NCI-H526 treated with DMSO at 0.1 percent for 48 hours (cell line): ENCODE results near the gene STX16.

Source experiments
- DNase-seq: peaks from one replicate; lab custom pipeline; 2025; lab: John Stamatoyannopoulos, UW

Gene STX16

DNA sequence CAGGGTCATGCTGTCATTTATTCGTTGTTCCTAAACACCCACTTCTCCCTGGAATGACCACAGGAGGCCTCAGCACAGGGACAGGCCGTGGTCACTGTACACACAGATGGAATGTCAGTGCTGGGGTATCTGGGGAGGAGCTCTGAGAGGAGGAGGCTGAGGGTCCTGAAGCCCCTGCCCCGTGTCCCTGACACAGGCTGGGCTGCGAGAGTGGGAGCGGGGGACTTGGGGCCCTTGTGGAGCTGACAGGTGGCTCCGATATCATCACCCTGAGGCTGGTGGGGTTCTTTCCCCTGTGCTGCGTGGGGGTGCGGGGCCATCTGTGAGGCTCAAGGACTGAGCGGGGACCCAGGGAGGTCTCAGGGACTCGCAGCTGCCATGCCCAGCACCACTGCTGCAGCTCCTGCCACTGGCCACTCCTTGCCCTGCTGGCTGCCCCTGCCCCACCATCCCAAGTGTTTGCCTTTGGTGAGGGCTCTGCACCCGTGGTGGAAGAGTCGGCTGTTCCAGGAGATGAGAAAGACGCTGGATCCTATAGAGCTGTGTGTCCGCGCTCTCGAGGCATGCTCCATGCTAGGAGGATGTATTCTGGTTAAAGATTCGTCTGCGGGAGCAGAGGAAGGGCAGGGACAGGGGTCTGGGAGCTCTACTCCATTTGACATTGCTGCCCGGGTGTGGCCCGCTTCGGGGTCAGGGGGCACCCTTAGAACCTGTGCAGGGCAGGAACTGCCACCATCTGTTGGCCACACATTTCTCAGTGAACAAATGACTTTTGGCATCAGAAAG is 60.4 kb downstream of the STX16 start:
- no peak for DNase-seq

DNA sequence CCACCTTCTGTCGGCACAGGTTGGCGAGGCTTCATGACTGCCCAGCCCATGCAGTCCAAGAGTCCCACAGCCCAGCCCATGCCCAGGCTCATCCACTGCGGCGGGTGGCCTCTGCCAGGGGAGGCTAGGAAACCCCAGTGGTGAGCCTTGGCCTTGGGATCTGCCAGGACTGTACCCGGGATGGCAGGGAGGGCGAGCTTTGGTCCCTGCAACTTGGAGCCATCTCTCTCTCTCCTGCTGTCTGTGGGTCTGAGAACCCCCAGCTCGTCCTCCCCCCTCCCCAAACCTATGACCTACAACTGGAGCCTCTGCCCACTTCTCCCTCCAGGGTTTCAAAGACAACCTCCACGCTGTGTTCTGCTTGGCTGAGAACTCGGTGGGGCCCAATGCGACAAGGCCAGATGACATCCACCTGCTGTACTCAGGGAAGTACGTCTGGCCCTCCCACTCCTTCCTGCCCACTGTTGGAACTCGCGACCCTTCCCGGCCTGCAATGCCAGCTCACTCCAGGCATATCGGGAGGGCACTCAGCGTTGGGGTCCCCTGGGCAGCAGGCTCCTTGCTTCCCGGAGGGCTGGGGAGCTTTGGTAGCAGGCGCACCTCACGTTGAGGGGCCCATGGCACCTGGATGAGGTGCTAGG is 61.2 kb downstream of the STX16 start:
- DNase-seq: no peak

DNA sequence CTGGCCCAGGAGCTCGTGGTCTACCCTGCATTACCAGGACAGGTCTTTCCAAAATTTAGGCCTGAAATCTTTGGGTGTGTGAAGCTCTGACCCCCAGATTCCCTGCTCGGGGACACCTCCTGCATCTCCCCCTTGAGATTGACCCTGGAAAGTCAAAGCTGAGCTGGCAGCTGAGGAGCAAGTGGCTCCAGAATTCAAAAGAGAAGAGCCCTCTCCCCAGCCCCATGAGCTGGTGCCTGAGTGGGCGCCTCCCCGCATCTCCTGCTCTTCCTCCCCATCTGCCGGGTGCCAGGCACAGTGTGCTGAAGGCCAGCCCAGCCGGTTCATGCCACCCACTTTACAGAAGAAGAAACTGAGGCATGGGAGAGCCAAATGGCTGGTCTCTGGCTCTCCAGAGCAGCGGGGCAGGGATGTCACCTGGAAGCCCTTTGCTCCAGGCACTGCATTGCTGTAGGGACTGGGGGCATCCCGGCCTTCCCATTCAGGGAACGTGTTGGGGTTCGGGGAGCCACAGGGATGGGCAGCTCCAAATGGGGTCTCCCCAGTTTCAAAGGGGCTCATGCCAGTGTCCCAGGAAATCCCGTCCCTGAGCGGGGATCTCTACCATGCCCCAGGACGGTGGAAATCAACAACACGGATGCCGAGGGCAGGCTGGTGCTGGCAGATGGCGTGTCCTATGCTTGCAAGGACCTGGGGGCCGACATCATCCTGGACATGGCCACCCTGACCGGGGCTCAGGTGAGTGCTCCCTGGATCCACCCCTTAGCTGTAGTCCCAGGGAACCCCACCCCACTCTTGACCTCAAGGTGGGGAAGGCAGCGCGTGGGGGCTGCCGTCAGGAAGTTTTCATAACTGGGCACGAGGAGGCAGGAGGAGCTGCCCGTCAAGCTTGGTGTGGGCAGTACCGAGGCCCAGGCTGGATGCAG is 62.0 kb downstream of the STX16 start:
- DNase-seq: no peak

DNA sequence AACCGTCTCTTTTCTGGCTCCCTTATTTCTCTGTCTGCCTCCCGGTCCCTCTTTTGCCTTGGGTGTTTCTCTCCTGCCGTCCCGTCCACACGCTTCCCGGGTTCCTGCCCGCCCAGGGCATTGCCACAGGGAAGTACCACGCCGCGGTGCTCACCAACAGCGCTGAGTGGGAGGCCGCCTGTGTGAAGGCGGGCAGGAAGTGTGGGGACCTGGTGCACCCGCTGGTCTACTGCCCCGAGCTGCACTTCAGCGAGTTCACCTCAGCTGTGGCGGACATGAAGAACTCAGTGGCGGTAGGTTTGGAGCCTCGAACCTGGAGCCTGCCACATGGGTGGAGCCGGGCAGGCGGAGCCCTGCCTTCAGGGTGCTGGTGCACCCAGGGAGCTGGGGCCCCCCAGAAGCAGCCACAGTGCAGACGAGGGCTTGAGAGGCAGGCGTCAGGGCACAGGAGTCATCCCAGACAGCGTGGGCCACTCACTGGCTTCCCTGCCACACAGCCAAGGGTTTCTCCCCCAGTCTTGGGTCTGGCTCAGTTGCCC is 62.8 kb downstream of the STX16 start:
- DNase-seq: no peak

DNA sequence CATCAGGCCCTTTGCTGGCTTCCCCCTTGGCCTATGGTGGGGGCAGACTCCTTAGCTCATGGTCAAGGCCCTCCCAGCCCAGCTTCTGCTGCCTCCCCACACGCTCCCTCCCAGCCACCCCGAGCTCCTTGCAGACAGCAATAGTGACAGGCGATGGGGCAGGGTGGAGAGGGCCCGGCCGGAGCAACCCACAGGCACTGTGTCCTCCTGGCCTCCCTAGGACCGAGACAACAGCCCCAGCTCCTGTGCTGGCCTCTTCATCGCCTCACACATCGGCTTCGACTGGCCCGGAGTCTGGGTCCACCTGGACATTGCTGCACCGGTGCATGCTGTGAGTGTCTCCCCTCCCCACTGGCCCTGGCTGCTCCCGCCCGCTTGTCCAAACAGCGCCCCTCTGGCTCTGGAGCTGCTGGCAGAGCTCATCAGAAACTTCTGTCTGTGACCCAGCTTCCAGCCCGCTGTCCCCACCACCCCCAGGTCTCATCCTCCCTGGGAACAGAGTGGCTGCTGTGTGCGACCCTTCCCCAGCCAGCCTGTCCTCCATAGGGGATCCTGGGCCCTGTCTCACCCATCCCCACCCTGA is 63.3 kb downstream of the STX16 start:
- no peak for DNase-seq

DNA sequence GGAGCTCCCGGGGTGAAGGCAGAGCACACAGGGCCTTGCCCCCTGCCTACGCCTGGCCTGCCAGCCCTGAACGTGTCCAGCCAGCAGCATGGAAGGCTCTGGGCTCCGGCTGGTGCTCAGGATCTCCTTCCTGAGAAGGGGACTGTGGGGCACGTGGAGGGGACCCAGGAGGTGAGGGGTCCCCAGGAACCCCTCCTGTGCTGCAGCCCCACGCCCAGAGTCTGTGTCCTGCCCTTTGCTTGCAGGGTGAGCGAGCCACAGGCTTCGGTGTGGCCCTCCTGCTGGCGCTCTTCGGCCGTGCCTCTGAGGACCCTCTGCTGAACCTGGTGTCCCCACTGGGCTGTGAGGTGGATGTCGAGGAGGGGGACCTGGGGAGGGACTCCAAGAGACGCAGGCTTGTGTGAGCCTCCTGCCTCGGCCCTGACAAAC is 63.9 kb downstream of the STX16 start:
- DNase-seq: no peak

DNA sequence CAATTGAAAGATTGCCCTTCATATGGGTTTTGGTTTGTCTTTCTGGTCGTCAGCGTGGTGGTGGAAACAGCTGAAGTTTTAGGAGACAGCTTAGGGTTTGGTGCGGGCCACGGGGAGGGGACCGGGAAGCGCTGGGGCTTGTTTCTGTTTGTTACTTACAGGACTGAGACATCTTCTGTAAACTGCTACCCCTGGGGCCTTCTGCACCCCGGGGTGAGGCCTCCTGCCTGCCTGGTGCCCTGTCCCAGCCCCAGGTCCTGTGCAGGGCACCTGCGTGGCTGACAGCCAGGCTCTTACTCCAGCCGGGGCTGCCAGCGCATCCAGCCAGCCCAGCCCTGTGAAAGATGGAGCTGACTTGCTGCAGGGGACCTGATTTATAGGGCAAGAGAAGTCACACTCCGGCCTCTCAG is 64.3 kb downstream of the STX16 start:
- DNase-seq: no peak

DNA sequence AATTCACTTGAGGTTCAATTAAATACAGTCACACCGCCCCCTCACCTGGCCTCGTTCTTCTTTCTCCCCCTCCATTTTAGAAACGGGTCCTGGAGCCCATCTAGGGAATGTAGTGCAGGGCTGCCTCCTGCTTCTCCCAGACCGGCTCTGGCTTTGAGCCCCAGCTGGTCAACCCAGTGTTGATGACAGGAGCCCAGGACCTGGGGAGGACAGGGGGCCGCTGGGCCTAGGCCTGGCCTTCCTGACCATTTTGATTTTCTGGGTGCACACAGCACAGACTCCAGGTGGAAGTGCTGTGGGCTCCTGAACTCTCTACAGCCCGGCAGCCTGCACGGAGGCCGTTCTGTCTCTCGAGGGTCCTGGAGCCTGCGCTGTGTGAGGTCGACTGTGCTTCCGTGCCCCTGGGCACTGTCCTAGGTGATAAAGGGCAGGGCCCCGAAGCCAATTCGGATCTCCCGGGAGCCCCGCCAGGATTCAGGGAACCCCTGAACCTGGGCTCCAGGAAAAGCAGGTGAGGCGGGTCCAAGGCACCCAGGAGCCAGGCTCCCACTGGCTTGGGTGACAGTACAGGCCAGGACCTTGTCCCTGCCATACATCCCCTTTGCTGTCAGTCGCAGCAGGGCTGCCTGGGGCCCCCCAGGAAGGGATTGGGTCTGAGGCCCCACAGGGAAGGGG is 64.9 kb downstream of the STX16 start:
- DNase-seq: no peak

DNA sequence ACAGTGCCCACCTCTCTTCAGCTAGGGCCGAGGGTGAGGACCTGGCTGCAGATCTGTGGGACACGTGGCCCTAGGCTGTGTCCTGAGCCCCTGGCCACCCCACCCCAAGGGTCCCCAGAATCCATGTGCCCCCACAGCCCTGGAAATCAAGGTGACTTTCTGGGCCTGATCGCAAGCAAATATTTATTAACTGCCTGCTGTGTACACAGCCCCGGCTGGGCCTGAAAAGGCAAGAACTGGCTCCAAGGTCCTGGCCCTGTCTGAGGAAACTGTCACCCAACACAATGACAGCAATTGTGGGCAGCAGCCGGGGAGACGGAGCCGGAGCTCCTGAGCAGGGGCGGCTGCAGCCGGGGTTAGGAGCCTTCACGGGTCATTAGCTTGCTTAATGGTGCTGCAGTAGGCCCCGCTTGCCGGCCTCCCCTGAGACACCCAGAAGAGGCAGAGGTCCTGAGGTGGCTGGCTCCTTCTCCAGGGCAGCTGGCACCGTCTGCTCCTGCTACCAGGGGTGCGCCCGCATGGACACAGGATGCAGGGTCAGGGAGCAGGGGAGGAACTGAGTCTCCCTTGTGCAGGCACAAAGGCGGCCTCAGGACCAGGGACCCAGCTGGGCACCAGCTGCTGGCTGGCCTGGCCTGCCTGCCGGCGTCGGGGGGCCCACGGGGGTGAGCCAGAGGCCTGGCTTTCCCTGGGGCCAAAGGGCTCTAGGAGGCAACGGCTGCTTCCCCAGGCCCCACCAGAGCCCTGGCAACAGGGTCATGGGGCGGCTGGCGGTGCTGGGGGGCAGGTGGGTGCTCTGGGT is 65.6 kb downstream of the STX16 start:
- no peak for DNase-seq

DNA sequence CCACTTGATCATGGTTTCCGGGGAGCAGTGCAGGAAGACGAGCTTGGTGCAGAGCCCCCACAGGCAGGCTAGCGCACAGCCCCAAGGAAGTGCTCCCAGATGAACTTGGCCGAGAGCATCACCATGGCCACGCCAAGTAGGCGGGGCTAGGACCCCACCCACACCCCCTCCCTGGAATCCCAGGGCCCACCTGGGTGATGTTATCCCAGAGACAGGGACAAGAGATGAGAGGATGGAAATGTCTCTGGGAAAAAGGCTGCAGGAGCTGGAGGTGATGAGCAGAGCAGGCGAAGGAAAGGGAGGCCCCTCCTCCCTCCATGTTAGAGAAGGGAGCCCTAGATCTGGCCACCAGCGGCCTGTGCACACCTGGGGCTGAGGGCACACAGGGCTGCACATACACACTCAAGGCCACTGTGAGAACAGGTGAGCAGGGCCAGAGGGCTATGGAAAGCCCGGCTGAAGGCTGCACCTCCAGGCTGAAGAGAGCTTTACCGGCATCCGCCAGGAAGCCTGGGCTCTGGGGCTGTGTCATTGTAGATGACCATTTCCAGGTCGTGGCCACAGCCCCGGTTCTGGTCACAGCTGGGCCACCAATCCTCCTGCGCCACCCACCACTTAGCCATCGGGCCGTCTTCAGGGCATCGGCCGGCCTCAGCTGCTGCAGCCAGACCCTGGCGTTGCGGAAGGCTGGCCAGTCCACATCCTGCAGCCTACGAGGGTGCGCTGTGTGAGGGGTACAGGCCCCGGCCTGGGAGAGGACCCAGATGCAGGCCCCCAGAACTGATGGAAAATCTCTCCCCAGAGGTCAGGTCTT is 66.4 kb downstream of the STX16 start:
- no peak for DNase-seq

DNA sequence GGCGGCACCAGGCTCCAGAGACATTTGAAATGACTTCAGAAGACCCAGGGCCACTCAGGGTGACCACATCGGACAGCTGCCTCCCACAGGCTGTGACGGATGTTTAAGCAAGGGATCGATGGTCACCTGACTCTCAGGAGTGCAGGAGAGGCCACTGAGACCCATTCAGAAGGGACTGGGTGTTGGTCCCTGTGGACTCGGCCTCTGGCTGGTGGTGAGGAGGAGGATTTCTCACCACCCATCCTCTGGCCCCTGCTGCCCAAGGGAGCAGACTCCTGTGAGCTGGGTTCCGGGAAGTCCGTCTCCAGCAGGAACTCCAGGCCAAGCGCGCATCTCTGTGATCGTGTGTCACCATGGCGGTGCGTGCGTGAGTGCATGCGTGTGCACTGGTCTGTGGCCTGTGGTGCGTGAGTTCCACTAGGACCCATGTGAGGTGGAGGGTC is 67.1 kb downstream of the STX16 start:
- no peak for DNase-seq

DNA sequence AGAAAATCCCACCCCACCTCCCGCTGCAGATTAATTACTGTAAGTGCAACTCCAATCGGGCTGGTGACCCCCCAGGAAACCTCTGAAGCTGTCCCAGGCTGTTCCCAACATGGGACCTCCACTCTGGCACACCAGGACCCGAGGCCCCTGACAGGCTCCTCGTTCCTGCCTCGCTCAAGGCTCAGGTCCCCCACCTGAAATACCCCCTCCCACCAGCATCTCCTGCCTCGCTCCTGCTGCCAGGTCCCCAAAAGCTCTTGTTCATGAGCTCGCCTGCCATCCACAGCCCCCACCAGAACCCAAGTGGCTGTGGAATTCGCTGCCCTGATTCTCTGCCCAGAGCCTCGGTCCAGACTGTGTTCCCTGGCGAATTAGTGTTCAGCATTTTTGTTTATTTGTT is 67.6 kb downstream of the STX16 start:
- no peak for DNase-seq

DNA sequence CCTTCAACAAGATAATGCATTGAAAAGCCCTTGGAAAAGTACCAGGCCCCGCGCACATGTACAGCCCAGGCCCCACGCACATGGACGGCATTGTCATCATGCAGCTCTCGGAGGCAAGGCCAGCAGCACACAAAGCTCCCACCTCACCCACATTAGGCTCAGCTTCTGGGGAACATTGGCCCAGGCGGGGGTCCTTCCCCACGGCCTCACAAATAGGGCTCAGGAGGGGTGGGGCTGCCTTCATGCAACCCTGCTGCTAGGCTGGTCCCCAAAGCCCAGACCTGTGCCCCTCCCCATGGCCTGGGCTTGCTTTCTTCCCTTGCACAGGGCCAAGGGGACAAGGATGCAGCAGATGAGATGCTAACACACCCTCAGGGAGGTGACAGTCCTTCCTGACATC is 68.2 kb downstream of the STX16 start:
- DNase-seq: no peak

DNA sequence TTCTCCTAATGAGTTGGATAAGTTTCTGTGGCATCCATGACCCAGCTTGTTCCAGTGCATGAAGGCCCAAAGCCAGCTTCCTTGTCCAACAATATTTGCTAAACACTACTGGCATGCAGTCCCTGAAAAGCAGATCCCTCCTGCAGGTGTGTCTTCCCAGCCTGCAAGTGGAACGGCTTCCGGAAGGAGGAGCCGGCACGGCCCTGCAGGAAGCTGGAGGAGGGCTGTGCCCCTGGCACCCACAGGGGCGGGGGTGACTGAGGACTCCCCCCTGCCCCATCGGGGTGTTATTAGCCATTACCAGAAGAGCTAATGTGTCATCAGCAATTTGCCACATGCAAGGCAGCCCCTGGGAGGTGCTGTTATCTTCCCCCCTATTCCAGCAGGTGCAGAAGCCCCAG is 68.9 kb downstream of the STX16 start:
- no peak for DNase-seq

DNA sequence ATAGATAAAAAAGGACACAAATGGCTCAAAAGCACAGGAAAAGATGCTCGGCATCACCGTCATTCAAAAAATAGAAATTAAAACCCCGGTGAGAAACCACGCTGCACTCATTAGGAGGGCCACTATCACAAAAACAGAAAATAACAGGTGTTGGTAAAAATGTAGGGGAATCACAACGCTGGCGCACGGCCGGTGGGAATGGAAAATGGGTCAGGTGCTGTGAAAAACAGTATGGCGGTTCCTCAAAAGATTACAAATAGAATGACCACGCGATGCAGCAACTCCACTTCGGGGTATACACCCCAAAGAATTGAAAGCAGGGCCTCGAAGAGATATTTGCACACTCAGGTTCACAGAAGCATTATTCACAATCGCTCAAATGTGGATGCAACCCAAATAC is 69.8 kb downstream of the STX16 start:
- no peak for DNase-seq

DNA sequence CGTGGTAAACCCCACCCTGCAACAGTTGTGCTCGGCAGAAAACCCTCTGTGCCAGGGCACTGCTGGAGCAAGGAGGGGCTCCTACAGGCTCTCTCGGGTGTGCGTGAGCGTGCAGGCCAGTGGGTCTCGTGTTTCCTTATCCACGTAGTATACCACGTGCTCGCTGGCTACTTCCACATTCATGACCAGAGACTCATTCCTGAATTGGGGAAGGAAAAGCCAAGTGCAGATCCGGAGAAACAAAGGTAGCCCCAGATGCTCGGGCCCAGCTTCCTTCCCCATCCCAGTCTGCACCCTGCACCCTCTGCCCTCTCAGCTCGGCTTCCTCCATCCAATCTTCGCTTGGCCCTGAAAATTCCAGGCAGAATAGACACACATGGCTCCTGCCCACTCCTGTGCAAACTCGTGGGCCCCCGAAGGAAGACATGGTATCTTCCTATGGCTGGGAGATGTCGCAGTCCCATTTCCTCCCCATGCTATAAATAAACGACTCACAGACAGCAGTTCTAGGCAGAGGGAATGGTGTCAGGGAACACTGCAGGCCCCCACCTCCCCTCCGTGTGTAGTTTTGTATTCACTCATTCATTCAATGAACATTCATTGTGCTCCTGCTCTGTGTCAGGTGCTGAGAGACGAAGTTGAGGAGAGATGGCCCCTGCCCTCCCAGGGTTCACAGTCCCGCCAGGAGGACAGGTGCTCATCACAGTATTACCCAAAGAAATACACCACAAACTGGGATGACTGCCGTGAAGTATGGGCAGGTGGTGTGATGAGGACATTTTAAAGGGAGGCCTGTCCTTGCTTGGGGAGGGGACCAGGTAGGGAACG is 71.1 kb downstream of the STX16 start:
- no peak for DNase-seq

DNA sequence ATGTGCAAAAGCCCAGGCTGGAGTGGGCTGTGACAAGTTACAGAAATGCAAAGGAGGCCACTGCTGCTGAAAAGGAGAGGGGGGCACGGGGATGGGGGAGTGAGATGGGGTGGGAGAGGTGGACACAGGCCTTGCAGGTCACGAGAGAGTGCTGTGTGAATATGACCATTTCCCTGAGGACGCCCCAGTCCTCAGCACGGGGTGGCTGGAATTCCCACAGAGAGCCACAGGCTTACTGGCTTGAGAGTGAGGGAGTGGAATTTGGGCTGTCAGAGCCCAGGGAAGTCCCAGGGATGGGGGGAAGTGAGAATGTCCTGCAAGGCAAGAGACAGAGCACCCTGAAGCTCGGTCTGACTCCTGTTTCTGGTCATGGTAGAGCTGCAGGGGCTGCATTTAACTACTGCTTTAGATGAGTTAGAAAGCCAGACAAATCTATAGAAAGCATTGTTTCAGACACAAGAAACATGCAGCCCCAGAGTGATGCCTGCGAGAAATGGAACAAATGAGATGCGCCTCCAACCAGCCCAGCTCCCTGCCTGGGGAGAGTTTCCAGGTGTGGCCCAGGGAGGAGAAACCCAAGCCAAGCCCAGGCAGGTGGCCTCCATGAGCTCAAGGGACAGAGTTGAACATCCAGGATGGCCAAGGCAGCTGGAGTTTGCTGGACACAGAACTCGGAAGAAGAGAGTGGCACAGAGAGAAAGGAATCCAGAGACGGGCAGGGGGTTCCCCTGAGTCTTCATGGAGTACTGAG is 72.0 kb downstream of the STX16 start:
- DNase-seq: no peak

DNA sequence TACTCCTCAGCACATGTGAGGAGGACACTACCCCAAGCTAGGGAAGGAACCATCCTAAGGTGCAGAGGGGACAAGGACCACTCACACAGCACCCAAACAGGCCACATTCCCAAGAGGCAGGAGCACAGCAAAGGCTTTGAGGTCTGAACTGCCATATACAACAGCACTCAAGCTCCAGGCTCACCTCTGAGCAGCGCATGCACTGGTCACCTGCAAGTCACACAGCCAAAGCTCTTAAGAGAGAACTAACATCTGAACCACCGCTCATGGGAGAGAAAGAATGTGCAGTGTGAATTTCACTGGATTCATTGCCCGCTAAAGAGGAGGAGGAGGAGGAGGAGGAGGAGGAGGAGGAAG is 72.5 kb downstream of the STX16 start:
- DNase-seq: no peak
